Jurkat, Clone E6-1 (cell line): ENCODE measurements around the gene MEGF6.

Source experiments
- DNase-seq: peaks from one replicate; pipeline ENCODE4 v3.0.0-alpha.2; 2011; ENCODE audit warnings: low read depth, low spot score
- H3K4me3 ChIP-seq: 2 replicates; pipeline ENCODE4 v1.5.1; 2011; ENCODE audit warnings: mild to moderate bottlenecking, low read length, control low read depth, moderate library complexity

The MEGF6 gene

GRCh38 chr1:3463408-3463863 lies 147.9 kb downstream of the MEGF6 start:
- no peak overlapping the region for H3K4me3 ChIP-seq
- no peak for DNase-seq

- H3K4me3 ChIP-seq, result no peak overlapping the region
- DNase-seq, result no peak
These were observed 148.3 kb downstream of the MEGF6 start for GRCh38 chr1:3463013-3463385.

- H3K4me3 ChIP-seq, result no peak overlapping the region
- no peak for DNase-seq
These were observed 148.8 kb downstream of the MEGF6 start for GRCh38 chr1:3462356-3463012.

- no peak overlapping the region for H3K4me3 ChIP-seq
- no peak for DNase-seq
These were observed 149.4 kb downstream of the MEGF6 start for GRCh38 chr1:3461934-3462275.

GRCh38 chr1:3461238-3461933 lies 149.9 kb downstream of the MEGF6 start:
- no peak for DNase-seq
- H3K4me3 ChIP-seq, result no peak overlapping the region

- H3K4me3 ChIP-seq, result no peak overlapping the region
- DNase-seq, result no peak
These were observed 150.6 kb downstream of the MEGF6 start for GRCh38 chr1:3460672-3461131.

- no peak overlapping the region for H3K4me3 ChIP-seq
- no peak for DNase-seq
These were observed 151.2 kb downstream of the MEGF6 start for GRCh38 chr1:3459940-3460671.

GRCh38 chr1:3459051-3459908 lies 152.0 kb downstream of the MEGF6 start:
- no peak for DNase-seq
- no peak overlapping the region for H3K4me3 ChIP-seq

GRCh38 chr1:3457910-3458883 lies 153.1 kb downstream of the MEGF6 start:
- DNase-seq, result no peak

GRCh38 chr1:3456964-3457909 lies 154.1 kb downstream of the MEGF6 start:
- no peak overlapping the region for H3K4me3 ChIP-seq
- no peak for DNase-seq

More at GRCh38 chr1:3457910-3458883, 153.1 kb downstream of the MEGF6 start:
- no peak overlapping the region for H3K4me3 ChIP-seq

- DNase-seq, result no peak
- H3K4me3 ChIP-seq, result no peak overlapping the region
These were observed 154.8 kb downstream of the MEGF6 start for GRCh38 chr1:3456449-3456963.

GRCh38 chr1:3455670-3456448 lies 155.4 kb downstream of the MEGF6 start:
- DNase-seq, result no peak
- H3K4me3 ChIP-seq, result no peak overlapping the region

- DNase-seq, result no peak
These were observed 156.3 kb downstream of the MEGF6 start for GRCh38 chr1:3454811-3455618.

GRCh38 chr1:3453891-3454810 lies 157.2 kb downstream of the MEGF6 start, which contains the start of gene ARHGEF16:
Gene ARHGEF16, plus strand, starts transcription at chr1:3454665. Its CDS starts 8,420 bp downstream, at chr1:3463085.
- no peak for DNase-seq

More at GRCh38 chr1:3454811-3455618, 156.3 kb downstream of the MEGF6 start:
- H3K4me3 ChIP-seq, result peak overlapping the region; percentile 22; the same call in 1 of the 2 replicates

More at GRCh38 chr1:3453891-3454810, 157.2 kb downstream of the MEGF6 start, which contains the start of gene ARHGEF16:
- H3K4me3 ChIP-seq, result peak within 1 kb of the TSS; percentile 22; the same call in 1 of the 2 replicates
